Liver (tissue), 9 donors: ENCODE data around the gene CADM2. TPM values are rescaled to one million over a fixed set of nuclear protein-coding genes. Genes with fewer than 3 reads are reported as not detected.
A peak's percentile ranks its signal among the peaks of the same experiment; 100 is the strongest.

Experiments used
- DNase-seq: peaks from one replicate; pipeline ENCODE4 v3.0.0-alpha.2; 2017; ENCODE audit warnings: low spot score
- H3K27ac ChIP-seq, 2 donors: one replicate each; pipeline ENCODE4 v1.7.0; 2013; ENCODE audit warnings: inconsistent platforms in 2 of 2, low read length in 2 of 2, control low read depth in 1 of 2, low read depth in 1 of 2, mild to moderate bottlenecking in 1 of 2
- H3K27me3 ChIP-seq, 4 donors: one replicate each; pipeline versions ENCODE4 v1.6.1 to v1.7.0; 2013; ENCODE audit warnings: low read length in 3 of 4, inconsistent platforms in 1 of 4, mild to moderate bottlenecking in 1 of 4, moderate library complexity in 1 of 4; ENCODE audit not compliant: control insufficient read depth in 4 of 4, insufficient read depth in 4 of 4
- H3K36me3 ChIP-seq, 4 donors: one replicate each; pipeline versions ENCODE4 v1.6.1 to v1.7.0; 2013; ENCODE audit warnings: low read length in 3 of 4, mild to moderate bottlenecking in 3 of 4, low read depth in 1 of 4, moderate library complexity in 1 of 4; ENCODE audit not compliant: control insufficient read depth in 4 of 4, insufficient read depth in 3 of 4
- H3K4me1 ChIP-seq, 4 donors: one replicate each; pipeline versions ENCODE4 v1.6.1 to v1.7.0; 2013; ENCODE audit warnings: low read length in 3 of 4, mild to moderate bottlenecking in 3 of 4, moderate library complexity in 1 of 4; ENCODE audit not compliant: control insufficient read depth in 4 of 4, insufficient read depth in 4 of 4
- H3K4me3 ChIP-seq, 3 donors: one replicate each; pipeline versions ENCODE4 v1.6.1 to v1.7.0; 2013; ENCODE audit warnings: low read length in 3 of 3, control low read depth in 1 of 3, low read depth in 1 of 3, mild to moderate bottlenecking in 1 of 3
- H3K9ac ChIP-seq, 2 donors: one replicate each; pipeline ENCODE4 v1.7.0; 2013; ENCODE audit warnings: low read length in 2 of 2, mild to moderate bottlenecking in 2 of 2, moderate library complexity in 2 of 2, control low read depth in 1 of 2, low read depth in 1 of 2
- H3K9me3 ChIP-seq, 4 donors: one replicate each; pipeline versions ENCODE4 v1.6.1 to v1.7.0; 2013; ENCODE audit warnings: low read length in 3 of 4; ENCODE audit not compliant: control insufficient read depth in 4 of 4
- ATF3 ChIP-seq: IDR thresholded peaks from 2 replicates; pipeline ENCODE4 v1.6.1; 2016; ENCODE audit warnings: antibody characterized with exemption
- EGR1 ChIP-seq, 2 donors: IDR thresholded peaks; 2 replicates each; pipeline ENCODE4 v1.6.1; 2016 to 2018; ENCODE audit warnings: antibody characterized with exemption in 2 of 2, low read depth in 2 of 2
- FOXA1 ChIP-seq: IDR thresholded peaks from 2 replicates; pipeline ENCODE4 v1.6.1; 2016; ENCODE audit warnings: antibody characterized with exemption
- FOXA2 ChIP-seq: IDR thresholded peaks from 2 replicates; pipeline ENCODE4 v1.6.1; 2016; ENCODE audit warnings: antibody characterized with exemption
- HNF4A ChIP-seq, 2 donors: conservative IDR thresholded peaks; 2 replicates each; pipeline ENCODE4 v1.6.1; 2016; ENCODE audit warnings: antibody characterized with exemption in 2 of 2, mild to moderate bottlenecking in 2 of 2
- HNF4G ChIP-seq: IDR thresholded peaks from 2 replicates; pipeline ENCODE4 v1.6.1; 2016; ENCODE audit warnings: antibody characterized with exemption
- JUND ChIP-seq, 2 donors: IDR thresholded peaks; 2 replicates each; pipeline ENCODE4 v1.6.1; 2016; ENCODE audit warnings: antibody characterized with exemption in 2 of 2
- MAX ChIP-seq: IDR thresholded peaks from 2 replicates; pipeline ENCODE4 v1.6.1; 2016; ENCODE audit warnings: antibody characterized with exemption
- NR2F2 ChIP-seq: IDR thresholded peaks from 2 replicates; pipeline ENCODE4 v1.6.1; 2016; ENCODE audit warnings: antibody characterized with exemption
- RAD21 ChIP-seq, 2 donors: IDR thresholded peaks; 2 replicates each; pipeline ENCODE4 v1.6.1; 2016; ENCODE audit warnings: antibody characterized with exemption in 2 of 2, mild to moderate bottlenecking in 2 of 2
- REST ChIP-seq: IDR thresholded peaks from 2 replicates; pipeline ENCODE4 v1.6.1; 2016; ENCODE audit warnings: antibody characterized with exemption, mild to moderate bottlenecking
- RXRA ChIP-seq, 2 donors: IDR thresholded peaks; 2 replicates each; pipeline ENCODE4 v1.6.1; 2017 to 2018; ENCODE audit warnings: antibody characterized with exemption in 2 of 2, mild to moderate bottlenecking in 1 of 2
- SP1 ChIP-seq: IDR thresholded peaks from 2 replicates; pipeline ENCODE4 v1.6.1; 2018; ENCODE audit warnings: antibody characterized with exemption, mild to moderate bottlenecking
- TAF1 ChIP-seq: conservative IDR thresholded peaks from 2 replicates; pipeline ENCODE4 v1.6.1; 2016; ENCODE audit warnings: antibody characterized with exemption, mild to moderate bottlenecking
- YY1 ChIP-seq: IDR thresholded peaks from 2 replicates; pipeline ENCODE4 v1.6.1; 2016; ENCODE audit warnings: antibody characterized with exemption, mild to moderate bottlenecking
- WGBS: extraction: QIAGEN DNeasy Blood & Tissue Kit; methylation state at CpG from one replicate; pipeline ENCODE4 v1.1.7; 2013; 5-methylcytosine and 5-hydroxymethylcytosine counted together
- polyA plus RNA-seq, 2 donors: library from polyadenylated mRNA; stranded (reverse) in 1 of 2; unstranded in 1 of 2; fragments of 200-250 nt in 1 of 2; fragments of >200 nt in 1 of 2; fragmentation: Nextera tagmentation in 1 of 2; extraction: Ambion mirVana in 1 of 2; gene quantifications; one replicate each; pipeline versions ENCODE4 v1.2.1 to v1.2.3, GENCODE V29; 2013 to 2015
- total RNA-seq, 2 donors: library from RNA; depleted of rRNA; stranded (reverse); fragments of >200 nt; gene quantifications; one replicate each; pipeline ENCODE4 v1.2.3, GENCODE V29; 2014
- donor health status: healthy.
- donor health status: healthy.
- donor health status: healthy.
- donor health status: healthy.
- donor health status: healthy.

CADM2 gene
- total and polyA plus RNA-seq, 4 donors: 0.35 to 0.92 (median 0.51) TPM

- TF ChIP-seq SP1: no peak
- no peak for TF ChIP-seq REST
- no peak for TF ChIP-seq ATF3
- TF ChIP-seq YY1: no peak
- no peak for TF ChIP-seq JUND (IDR thresholded peaks at IDR 0.05)
- TF ChIP-seq NR2F2: no peak
- no peak for TF ChIP-seq FOXA1
- no peak for TF ChIP-seq RAD21 (IDR thresholded peaks at IDR 0.05)
- no peak for TF ChIP-seq RXRA (IDR thresholded peaks at IDR 0.05)
- no peak for TF ChIP-seq EGR1 (IDR thresholded peaks at IDR 0.05; ENCODE audit: low read depth in 2 of 2)
- no peak for DNase-seq
- Histone ChIP-seq H3K36me3 (no peaks in the 10 kb centered on the region), H3K27ac (no peak overlapping the region), H3K4me1 (peaks cover 0 to 9% (median 3%) of the 10 kb centered on the region in 4 donors), H3K4me3 (no peak overlapping the region), H3K9ac (no peak overlapping the region), H3K9me3 (no peaks in the 10 kb centered on the region), H3K27me3 (no peaks in the 10 kb centered on the region)
- 83% methylated on average over 4 of the region's 4 CpGs for WGBS
Measured at GRCh38 chr3:84993956-84994355, 35.2 kb downstream of the CADM2 start.

- peak; percentile 11 for TF ChIP-seq FOXA2
- peak in 1 of 2 donors; percentile 36 for TF ChIP-seq HNF4A (conservative IDR thresholded peaks at IDR 0.05)
- no peak for TF ChIP-seq HNF4G
- TF ChIP-seq YY1: peak; percentile 25
- no peak for TF ChIP-seq MAX
- no peak overlapping the region for H3K4me3 ChIP-seq
- peaks cover 0 to 7% (median 4%) of the 10 kb centered on the region in 4 donors for H3K4me1 ChIP-seq
- no peak overlapping the region for H3K9ac ChIP-seq
- no peaks in the 10 kb centered on the region for H3K27me3 ChIP-seq
- H3K9me3 ChIP-seq: no peaks in the 10 kb centered on the region
- H3K27ac ChIP-seq: no peak overlapping the region
- no peak for DNase-seq
- WGBS: 26% methylated on average over 3 of the region's 3 CpGs
- H3K36me3 ChIP-seq: no peaks in the 10 kb centered on the region
Measured at GRCh38 chr3:84998545-84998944, 39.8 kb downstream of the CADM2 start.

GRCh38 chr3:85003479-85003878 is 44.7 kb downstream of the CADM2 start:
- Histone ChIP-seq H3K9ac (no peak overlapping the region), H3K9me3 (no peaks in the 10 kb centered on the region), H3K27ac (no peak overlapping the region), H3K4me1 (peaks cover 4 to 18% (median 8%) of the 10 kb centered on the region in 4 donors), H3K27me3 (no peaks in the 10 kb centered on the region), H3K4me3 (no peak overlapping the region), H3K36me3 (no peaks in the 10 kb centered on the region)
- TF ChIP-seq NR2F2: no peak
- TF ChIP-seq ATF3: no peak
- TF ChIP-seq TAF1: no peak
- DNase-seq: no peak
